Tibial nerve (tissue), 4 donors: Measurements from ENCODE around the gene POLA1. TPM values are rescaled to one million over a fixed set of nuclear protein-coding genes. Genes with fewer than 3 reads are reported as not detected.

Experiments used
- DNase-seq, 2 donors: peaks; one replicate each; pipeline ENCODE4 v3.0.0-alpha.2; 2019; ENCODE audit warnings: low spot score in 2 of 2
- H3K27ac ChIP-seq, 4 donors: fragments of 200-600 bp; sonication (generic) in 3 of 4; one replicate each; pipeline ENCODE4 v1.5.1; 2017 to 2019; ENCODE audit warnings: mild to moderate bottlenecking in 1 of 4
- H3K27me3 ChIP-seq, 2 donors: fragments of 200-600 bp; sonication (generic) in 1 of 2; one replicate each; pipeline versions ENCODE4 v1.5.1 to v1.6.0; 2017 to 2019
- H3K36me3 ChIP-seq, 3 donors: fragments of 200-600 bp; sonication (generic); one replicate each; pipeline ENCODE4 v1.5.1; 2018 to 2019
- H3K4me1 ChIP-seq, 4 donors: fragments of 200-600 bp; sonication (generic) in 3 of 4; one replicate each; pipeline ENCODE4 v1.5.1; 2017 to 2019
- H3K4me3 ChIP-seq, 4 donors: fragments of 200-600 bp; sonication (generic) in 3 of 4; one replicate each; pipeline ENCODE4 v1.5.1; 2017 to 2019; ENCODE audit warnings: mild to moderate bottlenecking in 1 of 4, moderate library complexity in 1 of 4
- H3K9me3 ChIP-seq, 4 donors: fragments of 200-600 bp; sonication (generic) in 3 of 4; one replicate each; pipeline ENCODE4 v1.5.1; 2017 to 2019
- EP300 ChIP-seq, 2 donors: sonication (generic); formaldehyde crosslinking; IDR thresholded peaks; one replicate each; pipeline ENCODE4 v1.6.1; 2017; ENCODE audit warnings: antibody characterized with exemption in 2 of 2, mild to moderate bottlenecking in 1 of 2
- POLR2A ChIP-seq, 2 donors: fragments of 450-650 bp; IDR thresholded peaks; one replicate each; pipeline ENCODE4 v1.6.1; 2017; ENCODE audit warnings: antibody characterized with exemption in 2 of 2, mild to moderate bottlenecking in 2 of 2, moderate library complexity in 2 of 2
- WGBS, 2 donors: methylation state at CpG; one replicate each; pipeline ENCODE4 v1.1.5; 2018; 5-methylcytosine and 5-hydroxymethylcytosine counted together
- total RNA-seq, 4 donors: library from RNA; depleted of rRNA; stranded (reverse); fragments of >200 nt; gene quantifications; one replicate each; pipeline ENCODE4 v1.1.0, GENCODE V29; 2016
- TF ChIP-seq, protein P1 (sequence below), 5 experiments: fragments of 200-600 bp in 3 of 5; fragments of 450-650 bp in 2 of 5; sonication (generic) in 3 of 5; IDR thresholded peaks; one replicate each; pipeline ENCODE4 v1.5.1; 2016 to 2019; ENCODE audit warnings: antibody characterized with exemption in 5 of 5, mild to moderate bottlenecking in 3 of 5, moderate library complexity in 2 of 5

Gene POLA1
- total RNA-seq, 4 donors from 2014 or later, result 8.6 to 27.8 (median 13.7) TPM

DNA sequence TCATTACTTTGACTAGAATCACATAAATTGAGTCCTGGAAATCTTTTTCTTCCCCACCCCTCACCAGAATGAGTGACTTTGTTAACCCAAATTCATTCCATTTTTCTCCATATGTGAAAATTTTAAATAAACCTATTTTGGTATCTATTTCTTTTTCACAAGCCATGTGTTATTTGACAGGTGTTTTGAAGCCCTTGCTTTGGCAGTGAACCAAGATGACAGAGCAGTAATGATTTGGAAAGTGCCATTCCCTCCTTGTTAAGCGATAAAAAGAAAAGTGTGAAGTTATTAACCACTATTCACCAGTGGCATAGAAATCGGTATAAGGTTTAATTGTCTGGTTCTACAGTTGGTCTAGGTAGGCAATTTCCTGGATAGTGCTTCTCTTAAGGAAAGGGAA lies 66.1 kb downstream of the POLA1 start:
- no peaks in the 10 kb centered on the region for H3K27me3 ChIP-seq
- peaks cover 0 to 5% (median 0%) of the 10 kb centered on the region in 4 donors for H3K4me1 ChIP-seq
- H3K27ac ChIP-seq, result no peak overlapping the region
- 91 to 92% methylated on average over 2 of the region's 2 CpGs for WGBS, 2 donors
- TF ChIP-seq POLR2A (IDR thresholded peaks at IDR 0.05) (no peak), EP300 (IDR thresholded peaks at IDR 0.05) (no peak)
- H3K4me3 ChIP-seq, result no peak overlapping the region
- H3K36me3 ChIP-seq, result peaks cover 0 to 2% (median 0%) of the 10 kb centered on the region in 3 donors
- DNase-seq, result no peak
- no peaks in the 10 kb centered on the region for H3K9me3 ChIP-seq

DNA sequence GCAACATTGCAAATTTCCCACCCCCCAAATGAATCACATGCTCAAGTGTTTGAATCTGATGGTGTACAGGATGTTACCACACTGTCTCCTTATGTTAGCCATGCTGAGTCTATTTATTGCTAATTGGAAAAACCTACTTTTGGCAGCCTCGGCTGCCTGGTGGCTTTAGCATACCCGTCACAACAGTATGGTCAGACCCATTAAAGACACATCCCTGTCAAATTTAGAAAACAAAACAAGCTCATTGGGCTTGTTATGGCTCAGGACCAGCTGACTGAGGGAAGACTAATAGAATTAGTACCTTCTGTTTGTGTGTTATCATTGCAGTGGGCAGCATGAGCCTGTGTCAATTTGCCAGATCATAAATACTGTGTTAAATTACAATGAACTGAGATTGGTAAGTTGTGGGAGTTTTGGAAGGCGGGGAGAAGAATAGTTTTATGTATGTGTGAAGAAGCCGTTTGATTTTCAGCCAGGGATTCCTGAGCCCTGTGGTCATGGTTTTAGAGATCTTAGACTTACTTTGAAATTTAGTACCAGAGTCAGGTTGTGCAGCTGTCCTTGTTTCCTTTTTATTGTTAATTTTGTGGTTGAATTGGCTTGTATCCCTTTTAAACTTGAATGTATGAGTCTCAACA lies 66.8 kb downstream of the POLA1 start:
- Histone ChIP-seq H3K27me3 (no peaks in the 10 kb centered on the region), H3K9me3 (no peaks in the 10 kb centered on the region), H3K36me3 (peaks cover 0 to 4% (median 0%) of the 10 kb centered on the region in 3 donors), H3K27ac (no peak overlapping the region), H3K4me1 (peaks cover 0 to 5% (median 0%) of the 10 kb centered on the region in 4 donors), H3K4me3 (no peak overlapping the region)
- WGBS, 2 donors, result 60 to 62% methylated on average over 4 of the region's 4 CpGs
- TF ChIP-seq POLR2A (IDR thresholded peaks at IDR 0.05) (no peak), EP300 (IDR thresholded peaks at IDR 0.05) (no peak)
- TF ChIP-seq, protein P1, sequence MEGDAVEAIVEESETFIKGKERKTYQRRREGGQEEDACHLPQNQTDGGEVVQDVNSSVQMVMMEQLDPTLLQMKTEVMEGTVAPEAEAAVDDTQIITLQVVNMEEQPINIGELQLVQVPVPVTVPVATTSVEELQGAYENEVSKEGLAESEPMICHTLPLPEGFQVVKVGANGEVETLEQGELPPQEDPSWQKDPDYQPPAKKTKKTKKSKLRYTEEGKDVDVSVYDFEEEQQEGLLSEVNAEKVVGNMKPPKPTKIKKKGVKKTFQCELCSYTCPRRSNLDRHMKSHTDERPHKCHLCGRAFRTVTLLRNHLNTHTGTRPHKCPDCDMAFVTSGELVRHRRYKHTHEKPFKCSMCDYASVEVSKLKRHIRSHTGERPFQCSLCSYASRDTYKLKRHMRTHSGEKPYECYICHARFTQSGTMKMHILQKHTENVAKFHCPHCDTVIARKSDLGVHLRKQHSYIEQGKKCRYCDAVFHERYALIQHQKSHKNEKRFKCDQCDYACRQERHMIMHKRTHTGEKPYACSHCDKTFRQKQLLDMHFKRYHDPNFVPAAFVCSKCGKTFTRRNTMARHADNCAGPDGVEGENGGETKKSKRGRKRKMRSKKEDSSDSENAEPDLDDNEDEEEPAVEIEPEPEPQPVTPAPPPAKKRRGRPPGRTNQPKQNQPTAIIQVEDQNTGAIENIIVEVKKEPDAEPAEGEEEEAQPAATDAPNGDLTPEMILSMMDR (IDR thresholded peaks at IDR 0.05), result no peak
- no peak for DNase-seq

DNA sequence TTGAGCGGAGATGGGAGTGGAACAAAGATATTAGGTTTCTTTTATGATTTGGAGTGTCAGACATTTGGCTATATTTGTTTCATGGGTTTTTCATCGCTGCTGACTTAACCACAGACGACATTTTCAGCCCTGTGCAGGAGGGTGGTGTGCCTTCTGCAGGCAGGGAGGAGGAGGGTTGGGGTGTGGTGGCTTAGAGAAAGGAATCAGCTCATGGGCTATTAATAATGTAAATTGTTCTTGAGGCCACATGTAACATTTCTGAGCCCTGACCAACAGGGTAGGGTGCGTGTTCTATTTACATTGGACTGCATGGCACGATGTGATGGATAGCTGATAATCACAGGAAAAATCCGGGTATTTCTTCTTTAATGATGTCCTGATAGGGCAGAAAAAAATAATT lies 67.6 kb downstream of the POLA1 start:
- Histone ChIP-seq H3K9me3 (no peaks in the 10 kb centered on the region), H3K27me3 (no peaks in the 10 kb centered on the region), H3K36me3 (peaks cover 0 to 4% (median 0%) of the 10 kb centered on the region in 3 donors), H3K27ac (no peak overlapping the region), H3K4me3 (no peak overlapping the region), H3K4me1 (peaks cover 0 to 5% (median 0%) of the 10 kb centered on the region in 4 donors)
- no peak for DNase-seq
- WGBS, 2 donors, result 67 to 77% methylated on average over 6 of the region's 6 CpGs
- TF ChIP-seq, protein P1 (IDR thresholded peaks at IDR 0.05), result no peak
- TF ChIP-seq POLR2A (IDR thresholded peaks at IDR 0.05) (no peak), EP300 (IDR thresholded peaks at IDR 0.05) (no peak)

DNA sequence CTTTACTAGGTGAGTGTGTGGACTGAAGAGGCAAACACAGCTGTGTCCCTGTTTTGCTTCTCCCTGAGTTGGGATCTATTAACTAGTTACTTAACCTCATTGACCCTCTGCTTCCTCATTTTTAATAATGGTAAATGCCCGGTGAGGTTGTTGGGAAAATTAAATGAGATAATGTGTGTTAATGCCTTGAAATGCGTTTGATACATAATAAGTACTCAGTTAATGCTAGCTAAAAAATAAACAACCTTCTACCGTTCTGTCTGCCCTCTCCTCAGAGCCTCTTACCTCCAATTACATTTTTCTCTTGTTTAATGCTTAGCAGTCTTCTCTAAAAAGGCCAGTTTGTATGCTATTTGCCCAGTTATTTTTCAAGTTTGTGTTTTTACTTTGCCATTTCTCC lies 70.3 kb downstream of the POLA1 start:
- H3K9me3 ChIP-seq, result no peaks in the 10 kb centered on the region
- DNase-seq, result no peak
- 68 to 82% methylated on average over 3 of the region's 3 CpGs for WGBS, 2 donors
- peaks cover 0 to 5% (median 0%) of the 10 kb centered on the region in 4 donors for H3K4me1 ChIP-seq
- TF ChIP-seq POLR2A (IDR thresholded peaks at IDR 0.05) (no peak), EP300 (IDR thresholded peaks at IDR 0.05) (no peak)
- TF ChIP-seq, protein P1 (IDR thresholded peaks at IDR 0.05), result no peak
- peaks cover 0 to under 1% of the 10 kb centered on the region in 2 donors for H3K27me3 ChIP-seq
- H3K36me3 ChIP-seq, result peaks cover 0 to 4% (median 0%) of the 10 kb centered on the region in 3 donors
- no peak overlapping the region for H3K4me3 ChIP-seq
- H3K27ac ChIP-seq, result no peak overlapping the region

DNA sequence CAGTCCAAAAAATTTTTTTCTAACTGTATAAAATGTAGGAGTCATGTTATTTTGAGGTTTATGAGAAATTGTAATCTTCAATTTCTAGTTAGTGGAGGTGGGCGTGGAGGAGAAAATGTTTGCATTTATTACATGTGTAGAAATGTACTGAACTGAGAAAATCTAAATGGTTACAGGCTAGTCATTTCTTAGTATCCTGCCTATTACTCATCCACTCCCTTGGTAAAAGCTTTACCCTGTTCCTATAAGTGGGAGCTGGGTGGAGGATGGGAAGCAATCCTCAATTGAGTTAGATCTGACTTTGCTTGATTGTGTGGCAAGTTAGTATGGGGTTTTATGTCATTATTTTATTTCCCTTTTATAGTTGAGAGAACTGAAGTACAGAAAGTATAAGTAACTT lies 73.8 kb downstream of the POLA1 start:
- TF ChIP-seq EP300 (IDR thresholded peaks at IDR 0.05), result no peak
- TF ChIP-seq, protein P1 (IDR thresholded peaks at IDR 0.05), result no peak
- TF ChIP-seq POLR2A (IDR thresholded peaks at IDR 0.05), result no peak
- WGBS, 2 donors, result 88 to 100% methylated on average over 1 of the region's 1 CpG
- Histone ChIP-seq H3K4me3 (no peak overlapping the region), H3K4me1 (no peaks in the 10 kb centered on the region), H3K27ac (no peak overlapping the region), H3K36me3 (peaks cover 0 to 4% (median 0%) of the 10 kb centered on the region in 3 donors), H3K9me3 (no peaks in the 10 kb centered on the region), H3K27me3 (peaks cover 0 to 14% of the 10 kb centered on the region in 2 donors)
- DNase-seq, result no peak
